Progenitor cell of endocrine pancreas (in vitro differentiated cells): ENCODE results near the gene LPP. TPM values are rescaled to one million over a fixed set of nuclear protein-coding genes. Genes with fewer than 3 reads are reported as not detected.

Experiments used
- DNase-seq: peaks from one replicate; pipeline ENCODE4 v3.0.0; 2021; ENCODE audit warnings: low spot score; ENCODE audit not compliant: unreplicated experiment
- H3K27ac Mint-ChIP-seq: 2 replicates; pipeline ENCODE4 v1.8.0; 2021; ENCODE audit warnings: mild to moderate bottlenecking, moderate library complexity, mixed read lengths
- H3K27me3 Mint-ChIP-seq: 2 replicates; pipeline ENCODE4 v1.8.0; 2021; ENCODE audit warnings: mixed read lengths
- H3K36me3 Mint-ChIP-seq: 2 replicates; pipeline ENCODE4 v1.8.0; 2022; ENCODE audit warnings: mixed read lengths; ENCODE audit not compliant: insufficient read depth
- H3K4me1 Mint-ChIP-seq: 2 replicates; pipeline ENCODE4 v1.8.0; 2021; ENCODE audit warnings: low read depth, mixed read lengths
- H3K4me3 Mint-ChIP-seq: 2 replicates; pipeline ENCODE4 v1.8.0; 2021; ENCODE audit warnings: low read depth, mild to moderate bottlenecking, moderate library complexity, mixed read lengths
- H3K9me3 Mint-ChIP-seq: 2 replicates; pipeline ENCODE4 v1.8.0; 2021; ENCODE audit warnings: low read depth, mixed read lengths
- CTCF ChIP-seq: fragments of 200-600 bp; sonication (generic); IDR thresholded peaks from one replicate; pipeline ENCODE4 v1.5.0; 2021; ENCODE audit warnings: antibody characterized with exemption, mild to moderate bottlenecking; ENCODE audit not compliant: unreplicated experiment
- total RNA-seq: library from RNA; stranded (reverse); gene quantifications from 2 replicates; pipeline ENCODE4 v1.2.1, GENCODE V29; 2021

LPP gene
- total RNA-seq, 1 donor from 2014 or later = 131 TPM

GRCh38 chr3:188539631-188540194 lies 385.8 kb downstream of the LPP start:
- Mint-ChIP-seq H3K4me3 (no peak overlapping the region), H3K27me3 (no peaks in the 10 kb centered on the region), H3K9me3 (no peaks in the 10 kb centered on the region), H3K36me3 (peaks cover 6% of the 10 kb centered on the region), H3K27ac (no peak overlapping the region), H3K4me1 (peaks cover 8% of the 10 kb centered on the region)
- DNase-seq = no peak
- no peak for TF ChIP-seq CTCF

GRCh38 chr3:188542196-188542595 lies 388.2 kb downstream of the LPP start:
- peaks cover 6% of the 10 kb centered on the region for H3K36me3 Mint-ChIP-seq
- no peaks in the 10 kb centered on the region for H3K27me3 Mint-ChIP-seq
- H3K4me3 Mint-ChIP-seq = no peak overlapping the region
- H3K9me3 Mint-ChIP-seq = no peaks in the 10 kb centered on the region
- no peak for TF ChIP-seq CTCF
- no peak for DNase-seq
- H3K4me1 Mint-ChIP-seq = peaks cover 9% of the 10 kb centered on the region
- H3K27ac Mint-ChIP-seq = no peak overlapping the region

GRCh38 chr3:188544012-188544411 lies 390.1 kb downstream of the LPP start:
- no peaks in the 10 kb centered on the region for H3K9me3 Mint-ChIP-seq
- no peak for DNase-seq
- TF ChIP-seq CTCF = no peak
- H3K27me3 Mint-ChIP-seq = no peaks in the 10 kb centered on the region
- H3K36me3 Mint-ChIP-seq = peaks cover 3% of the 10 kb centered on the region
- peaks cover 10% of the 10 kb centered on the region for H3K4me1 Mint-ChIP-seq
- H3K27ac Mint-ChIP-seq = no peak overlapping the region
- H3K4me3 Mint-ChIP-seq = no peak overlapping the region

GRCh38 chr3:188546835-188547670 lies 393.1 kb downstream of the LPP start:
- Mint-ChIP-seq H3K27ac (peak overlapping the region; percentile 9), H3K4me3 (no peak overlapping the region), H3K36me3 (peaks cover 3% of the 10 kb centered on the region), H3K9me3 (no peaks in the 10 kb centered on the region), H3K27me3 (no peaks in the 10 kb centered on the region), H3K4me1 (peaks cover 5% of the 10 kb centered on the region)
- no peak for TF ChIP-seq CTCF
- no peak for DNase-seq

GRCh38 chr3:188553569-188553968 lies 399.6 kb downstream of the LPP start:
- Mint-ChIP-seq H3K4me1 (peaks cover 6% of the 10 kb centered on the region), H3K36me3 (no peaks in the 10 kb centered on the region), H3K27ac (no peak overlapping the region), H3K4me3 (no peak overlapping the region), H3K27me3 (no peaks in the 10 kb centered on the region), H3K9me3 (no peaks in the 10 kb centered on the region)
- no peak for DNase-seq
- no peak for TF ChIP-seq CTCF
